Measurements from ENCODE around the gene ARL15. TPM values are rescaled to one million over a fixed set of nuclear protein-coding genes. Genes with fewer than 3 reads are reported as not detected.

Gene ARL15
- total and polyA plus RNA-seq, 2 of the 4 experiments (the other 2 are of a cell fraction): 7.3 to 19.2 TPM

DNA sequence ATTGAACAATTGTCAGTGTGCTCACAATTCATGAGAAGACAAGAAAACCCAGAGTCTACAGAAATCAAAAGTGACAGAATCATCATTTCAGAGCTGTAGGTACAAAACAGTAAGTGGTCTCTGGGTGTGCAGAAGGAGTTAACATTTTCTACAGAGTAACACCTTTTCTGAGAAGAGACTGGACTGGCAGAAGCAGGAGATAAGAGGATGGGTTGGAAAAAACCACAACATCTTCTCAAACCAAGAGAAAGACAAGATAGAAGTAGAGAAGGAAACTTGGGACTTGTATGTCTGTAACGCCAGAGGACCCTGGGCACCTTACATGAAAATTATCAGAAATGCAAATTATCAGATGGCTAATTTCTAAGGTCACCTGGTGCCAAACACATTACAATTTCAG, 82.6 kb downstream of the ARL15 start:
- no peak for DNase-seq
- ChIA-PET POLR2A (ENCODE audit: unreplicated experiment) (no interaction called here), CTCF (interaction anchor here (1.2 kb wide), 1 partner anchor 232 kb away, joined by 4 read pairs; no protein-coding TSS in a partner anchor)
- Histone ChIP-seq H4K91ac (ENCODE audit: insufficient read depth, low read depth, low read length) (no peak overlapping the region), H3K18ac (ENCODE audit: low read depth, low read length) (no peak overlapping the region), H2AK9ac (replicated peaks; ENCODE audit: low read depth, low read length, poor library complexity) (no peak overlapping the region), H2BK15ac (ENCODE audit: low read depth, low read length) (no peak overlapping the region), H2BK5ac (ENCODE audit: low read depth, low read length, poor library complexity, severe bottlenecking) (no peak overlapping the region), H3K4me2 (ENCODE audit: low read depth, low read length) (no peak overlapping the region), H3K23ac (ENCODE audit: low read depth, low read length) (no peak overlapping the region), H3K4me1 (ENCODE audit: control insufficient read depth, insufficient read depth, low read length) (no peaks in the 10 kb centered on the region), H2BK20ac (ENCODE audit: low read depth, low read length) (no peak overlapping the region), H3K9ac (ENCODE audit: low read depth, low read length) (no peak overlapping the region), H3K4me3 (ENCODE audit: insufficient read depth, low read depth, low read length) (no peak overlapping the region), H2BK120ac (ENCODE audit: low read depth, low read length) (no peak overlapping the region), H3K36me3 (ENCODE audit: control insufficient read depth, insufficient read depth, low read length) (no peaks in the 10 kb centered on the region), H3K27me3 (ENCODE audit: control insufficient read depth, insufficient read depth, low read length) (no peaks in the 10 kb centered on the region; the same call in 1 of the 2 replicates), H4K5ac (ENCODE audit: low read depth, low read length) (no peak overlapping the region), H3K27ac (ENCODE audit: insufficient read depth, low read length) (no peak overlapping the region), H3K4ac (ENCODE audit: low read depth, low read length) (no peak overlapping the region), H2AFZ (replicated peaks; ENCODE audit: low read length, poor library complexity) (no peak overlapping the region), H3K9me1 (ENCODE audit: insufficient read depth, low read length) (peaks cover 3% of the 10 kb centered on the region; the same call in 1 of the 2 replicates), H4K8ac (ENCODE audit: low read depth in 2 of 2, low read length in 2 of 2) (no peak overlapping the region), H3K9me3 (ENCODE audit: control insufficient read depth, insufficient read depth, low read length) (no peaks in the 10 kb centered on the region), H3K14ac (replicated peaks; ENCODE audit: low read depth, low read length) (no peak overlapping the region), H3K56ac (ENCODE audit: extremely low read depth, insufficient read depth, low read length) (no peak overlapping the region), H4K20me1 (ENCODE audit: insufficient read depth, low read length) (no peaks in the 10 kb centered on the region; the same call in 1 of the 2 replicates), H2AK5ac (ENCODE audit: low read depth, low read length) (no peak overlapping the region), H3K79me1 (ENCODE audit: low read depth in 1 of 2, low read length in 2 of 2) (peaks cover 0 to 9% of the 10 kb centered on the region in 2 experiments; a peak in 2 of 4 replicates)
- no peak for ATAC-seq (ENCODE audit: low read depth)
- in situ Hi-C loops (cut with MboI; ENCODE audit: low sequenced_read_pairs) (loop anchor here (5.0 kb wide), 1 partner anchor 745 kb away; the partner anchor contains the start of gene FST), dilution Hi-C loops (cut with HindIII; ENCODE audit: low sequenced_read_pairs, unreplicated experiment) (no loop called here), intact Hi-C loops (cut with micrococcal nuclease) (no loop called here)
- WGBS, 2 experiments (ENCODE audit: extremely low coverage in 2 of 2, insufficient read length in 1 of 2): no CpG with 5 or more reads among the region's 1 CpG
- no TSS peak for BruUV-seq (replicated peaks)
- TF ChIP-seq CHD1 (IDR thresholded peaks at IDR 0.05; ENCODE audit: low read depth, low read length) (no peak), MAFK (IDR thresholded peaks at IDR 0.05; ENCODE audit: low read depth, low read length) (no peak), RCOR1 (IDR thresholded peaks at IDR 0.05; ENCODE audit: insufficient replicate concordance, low read length) (no peak), CEBPB (IDR thresholded peaks at IDR 0.05; ENCODE audit: low read depth, low read length) (no peak), SMC3 (IDR thresholded peaks at IDR 0.05; ENCODE audit: low read depth, low read length) (no peak), MAZ (IDR thresholded peaks at IDR 0.05; ENCODE audit: borderline replicate concordance, low read depth, low read length) (no peak), RFX5 (IDR thresholded peaks at IDR 0.05; ENCODE audit: low read depth, low read length) (no peak), FOS (IDR thresholded peaks at IDR 0.05; ENCODE audit: low read depth, low read length) (no peak), MXI1 (IDR thresholded peaks at IDR 0.05; ENCODE audit: borderline replicate concordance, low read depth, low read length) (no peak), NFE2L2 (IDR thresholded peaks at IDR 0.05; ENCODE audit: low read depth, low read length) (no peak), BHLHE40 (IDR thresholded peaks at IDR 0.05; ENCODE audit: low read depth, low read length) (no peak), POLR2A (IDR thresholded peaks at IDR 0.05; ENCODE audit: low read depth, low read length) (no peak), RAD21 (IDR thresholded peaks at IDR 0.05; ENCODE audit: low read length) (no peak)
- TF ChIP-seq, protein P1, sequence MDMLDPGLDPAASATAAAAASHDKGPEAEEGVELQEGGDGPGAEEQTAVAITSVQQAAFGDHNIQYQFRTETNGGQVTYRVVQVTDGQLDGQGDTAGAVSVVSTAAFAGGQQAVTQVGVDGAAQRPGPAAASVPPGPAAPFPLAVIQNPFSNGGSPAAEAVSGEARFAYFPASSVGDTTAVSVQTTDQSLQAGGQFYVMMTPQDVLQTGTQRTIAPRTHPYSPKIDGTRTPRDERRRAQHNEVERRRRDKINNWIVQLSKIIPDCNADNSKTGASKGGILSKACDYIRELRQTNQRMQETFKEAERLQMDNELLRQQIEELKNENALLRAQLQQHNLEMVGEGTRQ (IDR thresholded peaks at IDR 0.05; ENCODE audit: low read depth, low read length): no peak
- TF ChIP-seq, protein P2, sequence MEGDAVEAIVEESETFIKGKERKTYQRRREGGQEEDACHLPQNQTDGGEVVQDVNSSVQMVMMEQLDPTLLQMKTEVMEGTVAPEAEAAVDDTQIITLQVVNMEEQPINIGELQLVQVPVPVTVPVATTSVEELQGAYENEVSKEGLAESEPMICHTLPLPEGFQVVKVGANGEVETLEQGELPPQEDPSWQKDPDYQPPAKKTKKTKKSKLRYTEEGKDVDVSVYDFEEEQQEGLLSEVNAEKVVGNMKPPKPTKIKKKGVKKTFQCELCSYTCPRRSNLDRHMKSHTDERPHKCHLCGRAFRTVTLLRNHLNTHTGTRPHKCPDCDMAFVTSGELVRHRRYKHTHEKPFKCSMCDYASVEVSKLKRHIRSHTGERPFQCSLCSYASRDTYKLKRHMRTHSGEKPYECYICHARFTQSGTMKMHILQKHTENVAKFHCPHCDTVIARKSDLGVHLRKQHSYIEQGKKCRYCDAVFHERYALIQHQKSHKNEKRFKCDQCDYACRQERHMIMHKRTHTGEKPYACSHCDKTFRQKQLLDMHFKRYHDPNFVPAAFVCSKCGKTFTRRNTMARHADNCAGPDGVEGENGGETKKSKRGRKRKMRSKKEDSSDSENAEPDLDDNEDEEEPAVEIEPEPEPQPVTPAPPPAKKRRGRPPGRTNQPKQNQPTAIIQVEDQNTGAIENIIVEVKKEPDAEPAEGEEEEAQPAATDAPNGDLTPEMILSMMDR (conservative IDR thresholded peaks at IDR 0.05; ENCODE audit: low read depth, low read length): no peak
- TF ChIP-seq, protein P3, sequence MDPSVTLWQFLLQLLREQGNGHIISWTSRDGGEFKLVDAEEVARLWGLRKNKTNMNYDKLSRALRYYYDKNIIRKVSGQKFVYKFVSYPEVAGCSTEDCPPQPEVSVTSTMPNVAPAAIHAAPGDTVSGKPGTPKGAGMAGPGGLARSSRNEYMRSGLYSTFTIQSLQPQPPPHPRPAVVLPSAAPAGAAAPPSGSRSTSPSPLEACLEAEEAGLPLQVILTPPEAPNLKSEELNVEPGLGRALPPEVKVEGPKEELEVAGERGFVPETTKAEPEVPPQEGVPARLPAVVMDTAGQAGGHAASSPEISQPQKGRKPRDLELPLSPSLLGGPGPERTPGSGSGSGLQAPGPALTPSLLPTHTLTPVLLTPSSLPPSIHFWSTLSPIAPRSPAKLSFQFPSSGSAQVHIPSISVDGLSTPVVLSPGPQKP (IDR thresholded peaks at IDR 0.05; ENCODE audit: borderline replicate concordance, low read depth, low read length): no peak
